ENCODE measurements around the gene MMRN2.
"Not testable (repeated sequence)": the region's sequence is repeated elsewhere in the genome, so short reads cannot be mapped to it uniquely, and the experiment has no call there.

GRCh38 chr10:86991362-86991761 lies 33.9 kb upstream of the MMRN2 start:
- TF ChIP-seq CTCF (IDR thresholded peaks at IDR 0.05; ENCODE audit: low read depth, low read length, missing input control); RXRA (IDR thresholded peaks at IDR 0.05); RAD21 (IDR thresholded peaks at IDR 0.05); TAF1 (conservative IDR thresholded peaks at IDR 0.05); FOXA2 (IDR thresholded peaks at IDR 0.05); HNF4G (IDR thresholded peaks at IDR 0.05); ZBTB33 (IDR thresholded peaks at IDR 0.05); YY1 (IDR thresholded peaks at IDR 0.05); GABPA (IDR thresholded peaks at IDR 0.05 in 1 of 2, conservative IDR thresholded peaks at IDR 0.05 in 1 of 2); MAX (IDR thresholded peaks at IDR 0.05): not testable (repeated sequence)

Measured in liver (tissue), 3 donors.